CD4-positive, alpha-beta T cell treated with Interleukin-12 subunit alpha and Interleukin-12 subunit beta, for 1 hour (primary cell): Measurements from ENCODE around the gene CDH13.

Experiments used
- DNase-seq: peaks from one replicate; pipeline ENCODE4 v3.0.0-alpha.2; 2020

The CDH13 gene

DNA sequence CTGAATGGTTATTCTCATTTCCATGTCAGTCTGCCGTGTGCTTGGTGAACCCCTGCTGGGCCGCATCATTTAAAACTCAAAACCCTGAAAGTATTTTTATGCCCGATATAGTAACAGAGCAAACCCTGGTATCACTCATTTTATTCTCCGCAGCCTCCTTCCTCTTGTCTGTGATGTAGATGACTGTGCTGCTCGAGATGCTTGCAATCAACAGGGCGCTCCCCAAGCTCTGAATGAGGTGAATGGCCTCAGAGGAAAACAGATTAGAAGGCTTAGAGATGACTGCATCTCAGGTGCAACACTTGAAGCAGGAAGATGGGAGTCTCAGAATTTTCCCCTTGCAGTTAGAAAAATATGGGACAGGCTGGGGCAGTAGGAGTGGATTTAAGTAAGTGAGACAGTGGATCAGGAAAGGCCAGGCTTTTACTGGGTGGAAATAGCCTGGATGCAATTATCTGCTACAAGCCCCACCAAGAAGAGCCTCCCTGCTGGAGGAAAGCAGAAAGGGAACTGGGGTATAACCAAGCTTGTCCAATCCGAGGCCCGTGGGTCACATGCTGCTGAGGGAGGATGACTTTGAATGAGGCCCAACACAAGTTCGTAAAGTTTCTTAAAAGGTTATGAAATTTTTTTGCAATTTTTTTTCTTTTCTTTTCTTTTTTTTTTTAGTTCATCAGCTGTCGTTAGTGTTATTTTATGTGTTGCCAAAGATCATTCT, 166.9 kb downstream of the CDH13 start:
- no peak for DNase-seq

DNA sequence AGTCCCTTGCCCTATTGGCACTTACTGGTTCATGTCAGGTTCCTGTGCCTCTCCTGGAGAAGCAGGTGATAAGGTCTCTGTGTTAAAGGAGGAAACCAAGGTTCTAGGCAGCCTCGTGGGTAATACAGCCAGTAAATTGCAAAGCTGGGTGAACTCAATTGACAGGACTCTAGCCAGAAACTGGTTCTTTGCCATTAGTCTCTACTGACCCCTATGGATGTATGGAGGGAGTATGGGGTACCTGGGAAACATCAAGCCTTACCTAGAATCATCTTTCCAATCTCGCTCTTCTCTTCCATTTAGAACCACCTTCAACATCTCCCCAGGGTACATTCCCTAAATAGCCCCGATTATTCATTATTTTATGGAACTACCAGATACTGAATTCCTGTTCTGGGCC, 169.3 kb downstream of the CDH13 start:
- no peak for DNase-seq

- no peak for DNase-seq
Measured at GRCh38 chr16:82801361-82801760, 174.6 kb downstream of the CDH13 start.

GRCh38 chr16:82805866-82806265, 179.1 kb downstream of the CDH13 start:
- DNase-seq, result no peak

- no peak for DNase-seq
Measured at GRCh38 chr16:82807311-82807710, 180.5 kb downstream of the CDH13 start.

DNA sequence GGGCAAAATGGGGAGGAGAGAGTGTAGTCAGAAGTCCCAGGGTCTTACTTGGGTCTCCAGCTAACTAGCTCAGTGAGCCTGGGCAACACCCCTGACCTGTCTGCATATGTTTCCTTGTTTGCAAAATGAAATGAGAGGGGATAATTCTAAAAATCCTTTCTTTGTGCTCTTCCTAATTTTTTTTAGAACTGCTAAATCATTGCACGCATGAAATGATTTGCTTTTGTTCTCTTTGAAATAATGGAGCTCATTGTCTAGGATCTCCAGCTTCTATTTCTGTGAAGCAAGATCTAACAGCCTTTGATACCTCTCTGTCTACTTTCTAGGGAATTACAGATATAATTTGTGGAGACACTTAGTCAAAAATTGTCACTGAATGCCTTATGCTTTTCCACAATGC, 181.3 kb downstream of the CDH13 start:
- no peak for DNase-seq

GRCh38 chr16:82810077-82810476, 183.3 kb downstream of the CDH13 start:
- no peak for DNase-seq

DNA sequence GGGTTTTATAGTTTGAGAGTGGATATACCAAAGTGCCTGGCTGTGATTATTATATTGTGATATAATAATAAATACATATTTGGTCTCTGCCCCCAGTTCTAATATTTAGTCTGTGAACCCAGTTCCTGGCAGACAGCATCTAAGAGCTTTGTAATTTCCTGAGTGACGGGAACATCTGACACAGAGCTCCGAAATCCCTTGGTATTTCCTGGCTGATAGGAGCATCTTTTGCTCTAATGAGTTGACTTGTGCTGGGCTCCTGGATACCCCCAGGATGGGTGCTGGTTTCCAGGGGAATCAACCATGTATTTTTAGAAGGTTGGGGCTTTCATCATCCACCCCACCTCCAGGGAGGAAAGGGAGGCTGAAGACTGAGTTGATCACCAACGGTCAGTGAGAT, 187.3 kb downstream of the CDH13 start:
- DNase-seq, result no peak

DNA sequence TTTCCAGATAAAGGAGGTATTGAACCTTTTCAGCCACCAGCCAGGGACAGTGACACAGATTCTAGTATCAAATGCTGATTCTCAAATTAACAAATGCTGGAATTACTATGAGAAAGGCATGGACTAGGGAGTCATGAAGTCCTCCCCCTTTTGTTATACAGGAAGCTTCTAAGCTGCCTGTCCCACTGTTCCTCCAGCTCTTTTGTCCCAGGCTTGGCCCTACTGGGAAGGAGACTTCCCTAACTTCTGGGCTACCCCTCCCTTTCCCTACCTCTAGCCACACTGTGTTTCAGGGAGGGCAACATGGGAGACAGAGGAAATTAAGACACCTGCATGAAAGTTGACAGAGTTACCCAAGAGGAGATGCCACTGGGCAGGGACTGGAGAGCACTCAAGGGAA, 192.5 kb downstream of the CDH13 start:
- DNase-seq, result no peak

- no peak for DNase-seq
Measured at GRCh38 chr16:82820855-82821254, 194.1 kb downstream of the CDH13 start.

DNA sequence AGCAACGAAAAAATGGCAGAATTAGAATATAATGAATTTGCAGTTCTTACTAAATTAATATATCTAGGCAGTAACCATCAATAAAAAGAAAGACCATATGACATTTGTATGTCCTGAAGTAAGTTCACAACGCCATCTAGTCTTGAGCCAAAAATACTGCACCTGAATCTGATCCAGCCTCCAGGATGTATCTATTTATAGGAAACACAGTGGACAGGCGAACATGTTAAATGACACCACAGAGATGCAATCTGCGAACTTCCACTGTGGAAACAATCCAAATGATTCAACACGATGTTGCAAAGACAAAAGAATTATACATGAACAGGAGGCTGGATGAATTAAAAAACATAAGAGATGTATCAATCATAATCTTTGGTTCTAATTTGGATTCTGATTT, 197.6 kb downstream of the CDH13 start:
- DNase-seq, result no peak

GRCh38 chr16:82829301-82829700, 202.5 kb downstream of the CDH13 start:
- DNase-seq, result no peak

GRCh38 chr16:82830944-82831343, 204.2 kb downstream of the CDH13 start:
- no peak for DNase-seq

GRCh38 chr16:82832821-82833220, 206.1 kb downstream of the CDH13 start:
- DNase-seq, result no peak

- no peak for DNase-seq
Measured at GRCh38 chr16:82833378-82833993, 206.7 kb downstream of the CDH13 start.

DNA sequence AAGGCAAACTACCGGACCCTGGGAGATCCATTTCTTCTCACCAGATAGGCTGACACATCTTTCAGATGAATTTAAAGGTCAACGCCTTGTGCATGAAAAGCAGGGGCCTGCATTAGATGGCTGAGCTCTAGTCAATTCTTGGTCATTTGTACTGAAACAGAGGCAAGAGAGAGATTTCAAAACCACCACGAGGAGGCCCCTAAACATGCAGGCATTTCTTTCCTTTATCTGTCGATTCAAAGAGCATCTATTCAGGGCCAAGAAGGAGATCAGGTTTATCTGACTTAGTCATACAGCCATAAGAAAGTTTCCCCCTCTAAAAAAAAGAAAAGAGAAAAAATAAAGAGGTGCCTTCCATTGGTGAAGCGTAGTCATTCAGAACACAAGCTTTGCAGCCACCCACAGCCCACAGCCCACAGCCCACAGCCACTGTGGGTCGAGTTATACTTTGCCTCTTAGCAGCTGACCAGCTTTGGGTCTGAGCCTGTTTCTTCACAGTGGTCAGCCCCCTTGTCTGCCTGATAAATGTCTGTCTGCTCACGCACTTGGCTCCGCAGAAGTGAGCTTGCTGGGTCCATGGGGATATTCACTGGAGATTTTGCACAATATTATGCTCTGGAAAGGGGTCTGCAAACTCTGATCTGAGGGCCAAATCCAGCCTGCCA, 207.5 kb downstream of the CDH13 start:
- DNase-seq, result no peak

GRCh38 chr16:82835487-82836155, 208.9 kb downstream of the CDH13 start:
- no peak for DNase-seq

- DNase-seq, result no peak
Measured at GRCh38 chr16:82841108-82841507, 214.3 kb downstream of the CDH13 start.

GRCh38 chr16:82843606-82844271, 217.0 kb downstream of the CDH13 start:
- no peak for DNase-seq

GRCh38 chr16:82845116-82845515, 218.3 kb downstream of the CDH13 start:
- DNase-seq, result no peak

DNA sequence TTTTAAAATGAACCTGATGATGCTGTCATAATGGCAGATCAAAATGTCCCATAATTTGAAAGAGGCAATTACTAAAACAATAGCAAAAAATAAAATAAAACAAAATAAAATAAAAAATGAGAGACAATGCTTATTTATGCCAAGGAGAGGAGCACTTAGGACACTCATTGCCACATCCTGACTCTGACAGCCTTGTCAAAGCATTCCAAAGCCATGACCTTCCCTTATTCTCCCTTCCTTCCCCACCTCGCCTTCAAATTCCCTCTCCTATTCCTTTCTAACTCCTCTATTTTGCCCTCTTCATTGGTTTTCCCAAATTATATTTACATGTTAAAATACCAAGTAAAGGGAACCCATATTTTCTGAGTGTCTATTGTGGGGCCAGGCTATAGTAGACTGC, 220.0 kb downstream of the CDH13 start:
- DNase-seq, result no peak

DNA sequence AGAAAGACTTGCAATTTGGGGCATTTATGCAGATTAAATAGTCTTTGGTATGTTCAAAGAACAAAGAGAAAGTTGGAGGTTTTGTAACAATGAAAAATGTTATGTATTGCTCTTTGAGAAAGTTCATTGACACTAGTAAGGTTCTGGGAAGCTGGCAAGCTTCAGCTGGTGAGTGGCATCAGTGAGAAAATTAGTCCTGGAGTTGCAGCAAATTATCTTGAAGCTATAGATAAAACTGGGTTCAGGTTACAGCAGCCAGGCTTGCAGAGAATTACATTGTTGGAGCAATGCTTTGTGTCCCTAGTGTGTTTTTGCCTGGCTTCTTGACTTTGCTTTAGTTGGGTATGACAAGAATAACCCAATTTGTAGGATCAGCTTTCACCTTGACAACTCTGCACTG, 221.2 kb downstream of the CDH13 start:
- DNase-seq, result no peak

- DNase-seq, result no peak
Measured at GRCh38 chr16:82852388-82853008, 225.7 kb downstream of the CDH13 start.
